Fibroblast of pulmonary artery (primary cell): ENCODE results near the gene ZNF385C.
"Not testable (repeated sequence)": the region's sequence is repeated elsewhere in the genome, so short reads cannot be mapped to it uniquely, and the experiment has no call there.

ENCODE experiments used
- DNase-seq: peaks from one replicate; pipeline ENCODE4 v3.0.0-alpha.2; 2010; ENCODE audit warnings: low read depth
- H3K4me3 ChIP-seq: replicated peaks from 2 replicates; pipeline ENCODE4 v1.5.1; 2011; ENCODE audit warnings: low read depth, mild to moderate bottlenecking, control low read depth, low read length, moderate library complexity
- CTCF ChIP-seq: IDR thresholded peaks from 2 replicates; pipeline ENCODE4 v1.5.1; 2011; ENCODE audit warnings: mild to moderate bottlenecking, control low read depth, low read length, inconsistent platforms; ENCODE audit errors: missing control alignments

The ZNF385C gene

GRCh38 chr17:42097691-42098631, at the start of gene ZNF385C:
ZNF385C (minus strand) TSS chr17:42098473; CDS start chr17:42063056, 35,417 bp downstream.
- TF ChIP-seq CTCF, result no peak
- H3K4me3 ChIP-seq, result no peak within 1 kb of the TSS
- DNase-seq, result no peak

GRCh38 chr17:42146911-42147607, 48.8 kb upstream of the ZNF385C start:
- TF ChIP-seq CTCF, result no peak
- DNase-seq, result no peak
- H3K4me3 ChIP-seq, result no peak overlapping the region

- DNase-seq, H3K4me3 ChIP-seq: not testable (repeated sequence)
Measured at GRCh38 chr17:42143138-42143537, 44.9 kb upstream of the ZNF385C start.

GRCh38 chr17:42142371-42142896, 44.2 kb upstream of the ZNF385C start:
- H3K4me3 ChIP-seq, result no peak overlapping the region
- DNase-seq, result peak; percentile 35
- no peak for TF ChIP-seq CTCF

GRCh38 chr17:42141382-42141781, 43.1 kb upstream of the ZNF385C start:
- no peak for DNase-seq
- TF ChIP-seq CTCF, result no peak
- H3K4me3 ChIP-seq, result no peak overlapping the region

GRCh38 chr17:42140690-42141089, 42.4 kb upstream of the ZNF385C start:
- not testable (repeated sequence) for H3K4me3 ChIP-seq, DNase-seq

GRCh38 chr17:42138749-42139492, 40.6 kb upstream of the ZNF385C start:
- TF ChIP-seq CTCF, result no peak
- no peak overlapping the region for H3K4me3 ChIP-seq
- DNase-seq, result peak; percentile 26
